Endothelial cell of umbilical vein (primary cell): ENCODE results near the gene PLA2R1. TPM values are rescaled to one million over a fixed set of nuclear protein-coding genes. Genes with fewer than 3 reads are reported as not detected.

Experiments used
- BruUV-seq: library from RNA; stranded (reverse); fragments of 400-500 nt; replicated peaks from 2 replicates; lab custom pipeline; 2021; lab: Mats Ljungman, UMichigan
- CTCF ChIA-PET: fragments of 300-600, 350-600 bp; sonication (Branson Sonifier 250); formaldehyde crosslinking; loops from one replicate; lab custom pipeline; 2021; ENCODE audit warnings: antibody characterized with exemption, inconsistent platforms; lab: Charles Lee
- POLR2A ChIA-PET: fragments of 300-600, 350-600 bp; sonication (Branson Sonifier 250); formaldehyde crosslinking; loops from one replicate; lab custom pipeline; 2021; ENCODE audit warnings: antibody characterized with exemption, inconsistent platforms; lab: Charles Lee
- DNase-seq: peaks from one replicate; pipeline ENCODE4 v3.0.0-alpha.2; 2011; ENCODE audit warnings: low read depth, low spot score
- FAIRE-seq: peaks from 2 replicates; lab custom pipeline; 2011; peaks lifted over from hg19 to GRCh38; lab: Jason Lieb, UNC
- H2AFZ ChIP-seq: 2 replicates; pipeline ENCODE4 v1.6.0; 2012; ENCODE audit warnings: low read depth, low read length, control low read depth, inconsistent platforms
- H3K27ac ChIP-seq: 2 replicates; pipeline ENCODE4 v1.5.1; 2011; ENCODE audit warnings: low read depth, mild to moderate bottlenecking, control low read depth, low read length, moderate library complexity; ENCODE audit not compliant: insufficient read depth
- H3K27me3 ChIP-seq, 2 experiments: 2 replicates each; pipeline versions ENCODE4 v1.6.0 to v1.6.1; 2011; ENCODE audit warnings: low read length in 2 of 2, mixed read lengths in 1 of 2; ENCODE audit not compliant: control insufficient read depth in 2 of 2, insufficient read depth in 2 of 2
- H3K36me3 ChIP-seq, 2 experiments: 2 replicates in 1 of 2; 3 replicates in 1 of 2; pipeline ENCODE4 v1.5.1; 2011; ENCODE audit warnings: low read length in 2 of 2, mild to moderate bottlenecking in 1 of 2, moderate library complexity in 1 of 2; ENCODE audit not compliant: control insufficient read depth in 2 of 2, insufficient read depth in 2 of 2; ENCODE audit errors: extremely low read depth in 1 of 2
- H3K4me1 ChIP-seq: 3 replicates; pipeline ENCODE4 v1.5.1; 2011; ENCODE audit warnings: mild to moderate bottlenecking, low read length; ENCODE audit not compliant: control insufficient read depth, insufficient read depth; ENCODE audit errors: extremely low read depth
- H3K4me2 ChIP-seq: 2 replicates; pipeline ENCODE4 v1.6.1; 2011; ENCODE audit warnings: low read length, control low read depth, mixed read lengths; ENCODE audit not compliant: insufficient read depth
- H3K4me3 ChIP-seq, 3 experiments: fragments of 200-600 bp in 1 of 3; sonication (generic), shearing (Covaris generic) in 1 of 3; replicated peaks in 1 of 3; 2 replicates each; pipeline ENCODE4 v1.5.1; 2011 to 2016; ENCODE audit warnings: control low read depth in 3 of 3, low read length in 3 of 3, mild to moderate bottlenecking in 2 of 3, inconsistent platforms in 1 of 3, low read depth in 1 of 3, moderate library complexity in 1 of 3; ENCODE audit not compliant: insufficient read depth in 1 of 3
- H3K79me2 ChIP-seq: 2 replicates; pipeline ENCODE4 v1.6.0; 2012; ENCODE audit warnings: low read length, inconsistent platforms; ENCODE audit not compliant: control insufficient read depth, insufficient read depth
- H3K9ac ChIP-seq: replicated peaks from 2 replicates; pipeline ENCODE3; 2011; ENCODE audit warnings: low read length, control low read depth; ENCODE audit not compliant: insufficient read depth; ENCODE audit errors: extremely low read depth
- H3K9me1 ChIP-seq: replicated peaks from 3 replicates; pipeline ENCODE4 v1.6.0; 2011; ENCODE audit warnings: mild to moderate bottlenecking, low read length; ENCODE audit not compliant: control insufficient read depth, insufficient read depth; ENCODE audit errors: extremely low read depth
- H3K9me3 ChIP-seq: replicated peaks from 2 replicates; pipeline ENCODE4 v1.5.1; 2012; ENCODE audit warnings: low read length, inconsistent platforms; ENCODE audit not compliant: control insufficient read depth, insufficient read depth
- H4K20me1 ChIP-seq: replicated peaks from 2 replicates; pipeline ENCODE3; 2011; ENCODE audit warnings: mild to moderate bottlenecking, low read length; ENCODE audit not compliant: control insufficient read depth, insufficient read depth; ENCODE audit errors: extremely low read depth
- EZH2 ChIP-seq: IDR thresholded peaks from 2 replicates; pipeline ENCODE4 v1.6.1; 2012; ENCODE audit warnings: borderline replicate concordance, low read depth, mild to moderate bottlenecking, moderate library complexity, low read length, inconsistent platforms; ENCODE audit not compliant: severe bottlenecking
- FOS ChIP-seq: IDR thresholded peaks from 2 replicates; pipeline ENCODE4 v1.6.1; 2011; ENCODE audit warnings: mild to moderate bottlenecking, low read length, moderate library complexity, borderline replicate concordance; ENCODE audit not compliant: insufficient read depth
- GATA2 ChIP-seq: IDR thresholded peaks from 2 replicates; pipeline ENCODE4 v1.7.0; 2011; ENCODE audit warnings: low read depth, mild to moderate bottlenecking, moderate library complexity, mixed read lengths, low read length; ENCODE audit not compliant: insufficient read length, insufficient read depth
- JUN ChIP-seq: IDR thresholded peaks from 2 replicates; pipeline ENCODE4 v1.6.1; 2011; ENCODE audit warnings: borderline replicate concordance, low read depth; ENCODE audit not compliant: insufficient read length, insufficient read depth
- MAX ChIP-seq: IDR thresholded peaks from 2 replicates; pipeline ENCODE4 v1.6.1; 2011; ENCODE audit not compliant: insufficient read depth, insufficient read length
- MYC ChIP-seq: IDR thresholded peaks from one replicate; pipeline ENCODE4 v1.6.1; 2011; ENCODE audit warnings: mild to moderate bottlenecking, low read depth, low read length
- POLR2A ChIP-seq: IDR thresholded peaks from 2 replicates; pipeline ENCODE4 v1.6.1; 2012; ENCODE audit warnings: low read depth, mild to moderate bottlenecking, control low read depth, low read length
- POLR2AphosphoS5 ChIP-seq: IDR thresholded peaks from 2 replicates; pipeline ENCODE4 v1.6.1; 2012; ENCODE audit warnings: low read depth, mild to moderate bottlenecking, control low read depth, low read length, moderate library complexity; ENCODE audit not compliant: insufficient read depth
- dilution Hi-C: fragments of 300-500 bp; cut with MboI; formaldehyde crosslinking; loops from one replicate; pipeline ENCODE4 v1.15.0; 2019; ENCODE audit warnings: low sequenced_read_pairs; ENCODE audit not compliant: extremely low pct_ligation_motif_present
- intact Hi-C: fragments of 100-400 bp; cut with micrococcal nuclease; formaldehyde crosslinking; loops from one replicate; pipeline ENCODE4 v1.10.0; 2022
- polyA plus RNA-seq, 4 experiments: library from polyadenylated mRNA; depleted of rRNA in 3 of 4; stranded (reverse) in 3 of 4; unstranded in 1 of 4; fragments of >200 nt; gene quantifications; 2 replicates each; pipeline versions ENCODE4 v1.2.1 to v1.2.3, GENCODE V29; 2011 to 2012; ENCODE audit warnings: missing spikeins in 1 of 4
- total RNA-seq: library from RNA; stranded (reverse); gene quantifications from 2 replicates; pipeline ENCODE4 v1.2.3, GENCODE V29; 2021
- TF ChIP-seq, protein P1 (sequence below), 2 donors: IDR thresholded peaks; 1 replicate in 1 of 2; 2 replicates in 1 of 2; pipeline ENCODE4 v1.5.1; 2011; ENCODE audit warnings: low read length in 2 of 2, mild to moderate bottlenecking in 2 of 2, moderate library complexity in 2 of 2, control low read depth in 1 of 2, inconsistent platforms in 1 of 2, low read depth in 1 of 2; ENCODE audit not compliant: insufficient read depth in 1 of 2; ENCODE audit errors: extremely low read depth in 1 of 2

PLA2R1 gene
- total and polyA plus RNA-seq, 2 donors (not counting 3 experiments of a cell fraction or from before 2014, with no cell fraction given): 6.9 to 14.4 TPM

- peak overlapping the region; percentile 56 for H3K4me2 ChIP-seq
- FAIRE-seq: no peak
- TF ChIP-seq POLR2AphosphoS5 (no peak), FOS (no peak), GATA2 (no peak), MYC (no peak), MAX (no peak), EZH2 (no peak), POLR2A (no peak), JUN (no peak)
- TF ChIP-seq, protein P1, sequence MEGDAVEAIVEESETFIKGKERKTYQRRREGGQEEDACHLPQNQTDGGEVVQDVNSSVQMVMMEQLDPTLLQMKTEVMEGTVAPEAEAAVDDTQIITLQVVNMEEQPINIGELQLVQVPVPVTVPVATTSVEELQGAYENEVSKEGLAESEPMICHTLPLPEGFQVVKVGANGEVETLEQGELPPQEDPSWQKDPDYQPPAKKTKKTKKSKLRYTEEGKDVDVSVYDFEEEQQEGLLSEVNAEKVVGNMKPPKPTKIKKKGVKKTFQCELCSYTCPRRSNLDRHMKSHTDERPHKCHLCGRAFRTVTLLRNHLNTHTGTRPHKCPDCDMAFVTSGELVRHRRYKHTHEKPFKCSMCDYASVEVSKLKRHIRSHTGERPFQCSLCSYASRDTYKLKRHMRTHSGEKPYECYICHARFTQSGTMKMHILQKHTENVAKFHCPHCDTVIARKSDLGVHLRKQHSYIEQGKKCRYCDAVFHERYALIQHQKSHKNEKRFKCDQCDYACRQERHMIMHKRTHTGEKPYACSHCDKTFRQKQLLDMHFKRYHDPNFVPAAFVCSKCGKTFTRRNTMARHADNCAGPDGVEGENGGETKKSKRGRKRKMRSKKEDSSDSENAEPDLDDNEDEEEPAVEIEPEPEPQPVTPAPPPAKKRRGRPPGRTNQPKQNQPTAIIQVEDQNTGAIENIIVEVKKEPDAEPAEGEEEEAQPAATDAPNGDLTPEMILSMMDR (IDR thresholded peaks at IDR 0.05; ENCODE audit: extremely low read depth in 1 of 2, insufficient read depth in 1 of 2, low read depth in 1 of 2, low read length in 2 of 2): no peak
- H3K36me3 ChIP-seq: no peaks in the 10 kb centered on the region
- no peak overlapping the region for H3K27ac ChIP-seq
- no peaks in the 10 kb centered on the region for H4K20me1 ChIP-seq
- intact Hi-C loops: no loop called here
- no peak overlapping the region for H2AFZ ChIP-seq
- dilution Hi-C loops: no loop called here
- H3K4me1 ChIP-seq: peaks cover 18% of the 10 kb centered on the region
- peak overlapping the region; percentile 60 to 78 (median 75) for H3K4me3 ChIP-seq
- H3K9me3 ChIP-seq: no peaks in the 10 kb centered on the region
- CTCF ChIA-PET: no interaction called here
- H3K9me1 ChIP-seq: no peaks in the 10 kb centered on the region
- no peak for DNase-seq
- no peaks in the 10 kb centered on the region for H3K27me3 ChIP-seq
- peak overlapping the region; percentile 65 for H3K9ac ChIP-seq
- H3K79me2 ChIP-seq: peaks cover 37% of the 10 kb centered on the region
- POLR2A ChIA-PET: no interaction called here
- no TSS peak for BruUV-seq
Measured at GRCh38 chr2:160061533-160061932, 882 bp downstream of the PLA2R1 start.
